HepG2 (cell line): ENCODE data around the gene TFDP2. TPM values are rescaled to one million over a fixed set of nuclear protein-coding genes. Genes with fewer than 3 reads are reported as not detected.

Experiments used
- ATAC-seq: fragments of 200-7000 bp; cut with Tn5 transposase; 3 replicates; pipeline ENCODE4 v1.9.1; 2020; ENCODE audit warnings: mild to moderate bottlenecking, moderate library complexity
- BruUV-seq: library from RNA; stranded (reverse); fragments of 400-500 nt; replicated peaks from 2 replicates; lab custom pipeline; 2021; lab: Mats Ljungman, UMichigan
- CTCF ChIA-PET: fragments of 300-600 bp; formaldehyde crosslinking; extraction: SDS; loops from one replicate; lab custom pipeline; 2021; ENCODE audit warnings: low total read pairs, inconsistent platforms, low intra/inter-chr PET ratio; lab: Yijun Ruan, JAX
- POLR2A ChIA-PET: fragments of 350-600 bp; sonication (Branson Sonifier 250); formaldehyde crosslinking; loops from one replicate; lab custom pipeline; 2020; ENCODE audit warnings: antibody characterized with exemption, inconsistent platforms; lab: Yijun Ruan, JAX
- DNase-seq: peaks from one replicate; pipeline ENCODE4 v3.0.0-alpha.2; 2015; ENCODE audit warnings: low spot score
- FAIRE-seq: peaks from 3 replicates; lab custom pipeline; 2011; peaks lifted over from hg19 to GRCh38; lab: Jason Lieb, UNC
- H2AFZ ChIP-seq: one replicate; pipeline ENCODE4 v1.6.1; 2011; ENCODE audit warnings: low read length, inconsistent platforms
- H3K27ac ChIP-seq: fragments of 300-600 bp; 3 replicates; pipeline ENCODE4 v1.8.0; 2011; ENCODE audit warnings: mixed run types, mild to moderate bottlenecking, mixed read lengths, low read length, inconsistent platforms; ENCODE audit not compliant: insufficient read depth; ENCODE audit errors: extremely low read length
- H3K27me3 ChIP-seq, 2 experiments: fragments of 200-600 bp in 1 of 2; 2 replicates in 1 of 2; 3 replicates in 1 of 2; pipeline versions ENCODE4 v1.6.0 to v1.8.0; 2011; ENCODE audit warnings: low read length in 2 of 2, mild to moderate bottlenecking in 2 of 2, moderate library complexity in 2 of 2, inconsistent platforms in 1 of 2; ENCODE audit not compliant: insufficient read depth in 2 of 2, control insufficient read depth in 1 of 2
- H3K36me3 ChIP-seq, 2 experiments: fragments of 200-600 bp in 1 of 2; replicated peaks in 1 of 2; 2 replicates in 1 of 2; 3 replicates in 1 of 2; pipeline versions ENCODE4 v1.5.1 to v1.8.0; 2011; ENCODE audit warnings: low read length in 2 of 2, inconsistent platforms in 1 of 2; ENCODE audit not compliant: insufficient read depth in 2 of 2, control insufficient read depth in 1 of 2
- H3K4me1 ChIP-seq: 2 replicates; pipeline ENCODE4 v1.5.1; 2012; ENCODE audit warnings: low read length, inconsistent platforms; ENCODE audit not compliant: insufficient read depth
- H3K4me2 ChIP-seq: 2 replicates; pipeline ENCODE4 v1.6.0; 2011; ENCODE audit warnings: low read depth, low read length, inconsistent platforms
- H3K4me3 ChIP-seq, 3 experiments: fragments of 200-600 bp in 1 of 3; sonication (generic), shearing (Covaris generic) in 1 of 3; replicated peaks in 1 of 3; 2 replicates each; pipeline ENCODE4 v1.5.1; 2011 to 2016; ENCODE audit warnings: low read length in 3 of 3, inconsistent platforms in 2 of 3, low read depth in 2 of 3, mild to moderate bottlenecking in 2 of 3, control low read depth in 1 of 3, mixed read lengths in 1 of 3; ENCODE audit not compliant: insufficient read depth in 1 of 3
- H3K79me2 ChIP-seq: one replicate; pipeline ENCODE4 v1.6.1; 2011; ENCODE audit warnings: low read length, inconsistent platforms; ENCODE audit not compliant: insufficient read depth
- H3K9ac ChIP-seq: 2 replicates; pipeline ENCODE4 v1.6.0; 2011; ENCODE audit warnings: mild to moderate bottlenecking, low read depth, low read length, inconsistent platforms; ENCODE audit not compliant: insufficient read depth
- H3K9me3 ChIP-seq: 2 replicates; pipeline ENCODE4 v1.5.1; 2012; ENCODE audit warnings: mild to moderate bottlenecking, low read length
- H4K20me1 ChIP-seq: 2 replicates; pipeline ENCODE4 v1.6.0; 2011; ENCODE audit warnings: inconsistent platforms, mild to moderate bottlenecking, low read length, moderate library complexity; ENCODE audit not compliant: insufficient read depth
- CHD4 ChIP-seq: fragments of 200-600 bp; sonication (generic); IDR thresholded peaks from 2 replicates; pipeline ENCODE4 v1.7.0; 2017; ENCODE audit warnings: mild to moderate bottlenecking, low read length, borderline replicate concordance
- GATAD1 ChIP-seq: IDR thresholded peaks from 2 replicates; pipeline ENCODE4 v1.6.1; 2016; ENCODE audit warnings: missing genetic modification reagents, missing compliant biosample characterization
- GATAD2A ChIP-seq: IDR thresholded peaks from 2 replicates; pipeline ENCODE4 v1.6.1; 2016
- KAT8 ChIP-seq: IDR thresholded peaks from 2 replicates; pipeline ENCODE4 v1.6.1; 2016; ENCODE audit warnings: missing genetic modification reagents, missing compliant biosample characterization
- NR2F6 ChIP-seq, 2 experiments: IDR thresholded peaks; 2 replicates each; pipeline ENCODE4 v1.6.1; 2016; ENCODE audit warnings: antibody characterized with exemption in 1 of 2, mild to moderate bottlenecking in 1 of 2
- STAG1 ChIP-seq: sonication (generic); formaldehyde crosslinking; IDR thresholded peaks from 2 replicates; pipeline ENCODE4 v1.4.0; 2020; ENCODE audit warnings: missing genetic modification reagents
- TGIF2 ChIP-seq: IDR thresholded peaks from 2 replicates; pipeline ENCODE4 v1.6.1; 2016; ENCODE audit warnings: control low read depth, missing compliant biosample characterization
- TP53 ChIP-seq: sonication (generic); formaldehyde crosslinking; conservative IDR thresholded peaks from 2 replicates; pipeline ENCODE4 v1.4.0; 2020; ENCODE audit warnings: missing genetic modification reagents
- ZBTB3 ChIP-seq: sonication (generic); formaldehyde crosslinking; IDR thresholded peaks from 2 replicates; pipeline ENCODE4 v1.4.0; 2020; ENCODE audit warnings: low read depth, mild to moderate bottlenecking, moderate library complexity, missing genetic modification reagents, borderline replicate concordance
- ZNF12 ChIP-seq: sonication (generic); formaldehyde crosslinking; IDR thresholded peaks from 2 replicates; pipeline ENCODE4 v1.5.0; 2020; ENCODE audit warnings: missing genetic modification reagents
- ZNF335 ChIP-seq: sonication (generic); formaldehyde crosslinking; IDR thresholded peaks from 2 replicates; pipeline ENCODE4 v1.4.0; 2020; ENCODE audit warnings: missing genetic modification reagents
- ZNF33A ChIP-seq: sonication (generic); formaldehyde crosslinking; IDR thresholded peaks from 2 replicates; pipeline ENCODE4 v1.5.1; 2020; ENCODE audit warnings: missing genetic modification reagents, mild to moderate bottlenecking, moderate library complexity, borderline replicate concordance
- ZNF569 ChIP-seq: sonication (generic); formaldehyde crosslinking; IDR thresholded peaks from 2 replicates; pipeline ENCODE4 v1.5.0; 2020; ENCODE audit warnings: mild to moderate bottlenecking, missing genetic modification reagents, moderate library complexity, borderline replicate concordance
- ZNF7 ChIP-seq: IDR thresholded peaks from 2 replicates; pipeline ENCODE4 v1.6.1; 2016; ENCODE audit warnings: missing biosample characterization, missing genetic modification reagents
- WGBS: methylation state at CpG from one replicate; pipeline ENCODE4 v1.1.6; 2017; ENCODE audit warnings: low lambda C conversion rate; 5-methylcytosine and 5-hydroxymethylcytosine counted together
- in situ Hi-C: cut with HindIII; loops from 2 replicates; pipeline ENCODE4 v1.10.0; 2017; ENCODE audit warnings: low pct_unique_long_range_greater_than_20kb; ENCODE audit not compliant: extremely low pct_ligation_motif_present
- intact Hi-C: fragments of 100-400 bp; cut with micrococcal nuclease; formaldehyde crosslinking; loops from one replicate; pipeline ENCODE4 v1.10.0; 2022; ENCODE audit not compliant: unreplicated experiment
- polyA plus RNA-seq, 8 experiments: library from polyadenylated mRNA; depleted of rRNA in 3 of 8; stranded (reverse) in 7 of 8; unstranded in 1 of 8; fragments of >200 nt; fragmentation: Illumina TruSeq in 4 of 8; extraction: Trizol in 4 of 8; gene quantifications; 2 replicates each; pipeline versions ENCODE4 v1.2.1 to v1.2.3, GENCODE V29; 2011 to 2016; ENCODE audit warnings: low read depth in 4 of 8, missing spikeins in 1 of 8, mixed read lengths in 1 of 8; ENCODE audit not compliant: insufficient read depth in 1 of 8
- total RNA-seq, 5 experiments: library from RNA; depleted of rRNA; stranded (reverse); fragments of >200 nt; fragmentation: Illumina TruSeq; extraction: Trizol; gene quantifications; 2 replicates each; pipeline ENCODE4 v1.2.3, GENCODE V29; 2016; ENCODE audit warnings: low read depth in 1 of 5
- TF ChIP-seq, protein P1 (sequence below): sonication (generic); formaldehyde crosslinking; IDR thresholded peaks from 2 replicates; pipeline ENCODE4 v1.4.0; 2020; ENCODE audit warnings: missing genetic modification reagents, mild to moderate bottlenecking, borderline replicate concordance

TFDP2 gene
- total and polyA plus RNA-seq, 2 of the 13 experiments (the other 11 are each of a cell fraction or from before 2014, with no cell fraction given) = 17.9 to 37.4 TPM

DNA sequence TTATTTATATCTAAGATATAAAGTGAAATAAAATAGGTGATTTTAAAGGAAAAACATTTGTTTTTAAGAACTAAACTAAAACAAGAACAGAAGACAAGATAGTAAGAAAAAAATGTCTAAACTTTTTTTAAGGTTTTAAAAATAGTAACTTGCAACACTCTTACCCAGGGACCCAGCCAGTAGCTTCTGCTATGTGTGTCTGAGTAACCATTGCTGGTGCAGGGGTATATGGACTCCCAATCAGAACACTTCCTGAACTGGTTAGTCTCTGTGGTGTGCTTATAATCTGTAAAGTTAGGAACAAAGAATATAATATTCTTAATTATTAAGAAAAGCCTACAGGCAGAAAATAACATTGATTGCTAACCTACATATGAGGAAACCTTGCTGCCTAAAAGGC is 154.5 kb downstream of the TFDP2 start:
- CTCF ChIA-PET = no interaction called here
- H3K79me2 ChIP-seq = no peaks in the 10 kb centered on the region
- in situ Hi-C loops = no loop called here
- no peaks in the 10 kb centered on the region for H3K4me1 ChIP-seq
- H3K4me2 ChIP-seq = no peak overlapping the region
- no peak overlapping the region for H2AFZ ChIP-seq
- no peak for FAIRE-seq
- no TSS peak for BruUV-seq
- H3K27ac ChIP-seq = no peak overlapping the region
- H3K9ac ChIP-seq = no peak overlapping the region
- DNase-seq = no peak
- H3K36me3 ChIP-seq = peaks cover 0 to 2% of the 10 kb centered on the region in 2 experiments; a peak in 1 of 5 replicates
- POLR2A ChIA-PET = no interaction called here
- no peaks in the 10 kb centered on the region for H3K27me3 ChIP-seq
- intact Hi-C loops = no loop called here
- no peak for ATAC-seq
- H3K9me3 ChIP-seq = no peaks in the 10 kb centered on the region
- H4K20me1 ChIP-seq = no peaks in the 10 kb centered on the region
- H3K4me3 ChIP-seq = no peak overlapping the region
- TF ChIP-seq GATAD1 (CRISPR knock-in tag) (no peak), ZNF335 (CRISPR knock-in tag) (no peak), ZNF569 (no peak), CHD4 (no peak)

DNA sequence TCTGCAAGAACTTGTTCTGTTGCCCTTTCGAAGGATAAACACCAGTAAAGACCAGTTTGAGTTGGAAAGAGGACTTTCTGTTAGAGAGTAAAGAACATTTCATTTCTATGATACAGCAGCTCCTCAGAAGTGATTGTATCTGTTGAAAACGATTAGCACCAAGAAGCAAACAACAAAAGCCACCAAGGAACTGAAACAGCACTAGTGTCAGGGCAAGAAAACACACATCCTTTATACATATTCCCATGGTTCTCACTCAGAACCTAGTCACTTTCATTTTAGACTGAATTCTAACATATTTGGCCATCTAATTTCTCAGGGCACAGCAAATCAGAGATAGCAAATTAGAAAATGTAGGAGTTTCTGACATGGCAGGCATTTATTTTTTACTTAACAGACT is 156.8 kb downstream of the TFDP2 start:
- intact Hi-C loops = no loop called here
- Histone ChIP-seq H3K9me3 (no peaks in the 10 kb centered on the region), H4K20me1 (no peaks in the 10 kb centered on the region), H3K4me2 (no peak overlapping the region), H3K4me1 (no peaks in the 10 kb centered on the region), H3K9ac (no peak overlapping the region), H3K36me3 (peaks cover 0 to 2% of the 10 kb centered on the region in 2 experiments; a peak in 1 of 5 replicates), H3K4me3 (no peak overlapping the region), H2AFZ (no peak overlapping the region), H3K79me2 (no peaks in the 10 kb centered on the region), H3K27ac (no peak overlapping the region), H3K27me3 (no peaks in the 10 kb centered on the region)
- DNase-seq = no peak
- WGBS = 72% methylated on average over 2 of the region's 2 CpGs
- in situ Hi-C loops = no loop called here
- CTCF ChIA-PET = no interaction called here
- ATAC-seq = no peak
- BruUV-seq = no TSS peak
- FAIRE-seq = no peak
- POLR2A ChIA-PET = no interaction called here
- TF ChIP-seq, protein P1, sequence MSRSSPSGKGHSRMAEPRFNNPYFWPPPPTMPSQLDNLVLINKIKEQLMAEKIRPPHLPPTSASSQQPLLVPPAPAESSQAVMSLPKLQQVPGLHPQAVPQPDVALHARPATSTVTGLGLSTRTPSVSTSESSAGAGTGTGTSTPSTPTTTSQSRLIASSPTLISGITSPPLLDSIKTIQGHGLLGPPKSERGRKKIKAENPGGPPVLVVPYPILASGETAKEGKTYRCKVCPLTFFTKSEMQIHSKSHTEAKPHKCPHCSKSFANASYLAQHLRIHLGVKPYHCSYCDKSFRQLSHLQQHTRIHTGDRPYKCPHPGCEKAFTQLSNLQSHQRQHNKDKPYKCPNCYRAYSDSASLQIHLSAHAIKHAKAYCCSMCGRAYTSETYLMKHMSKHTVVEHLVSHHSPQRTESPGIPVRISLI = no peak
- TF ChIP-seq GATAD2A (no peak), ZNF33A (no peak), TGIF2 (CRISPR knock-in tag) (no peak), ZNF12 (CRISPR knock-in tag) (no peak), TP53 (CRISPR knock-in tag) (no peak), STAG1 (CRISPR knock-in tag) (no peak), KAT8 (no peak), ZNF7 (no peak), ZBTB3 (CRISPR knock-in tag) (no peak), NR2F6 (IDR thresholded peaks at IDR 0.05) (no peak), NR2F6 (CRISPR knock-in tag; IDR thresholded peaks at IDR 0.05) (no peak)
